GM23338 (cell line): ENCODE measurements around the gene CDK17. TPM values are rescaled to one million over a fixed set of nuclear protein-coding genes. Genes with fewer than 3 reads are reported as not detected.
"Not testable (repeated sequence)": the region's sequence is repeated elsewhere in the genome, so short reads cannot be mapped to it uniquely, and the experiment has no call there.

Source experiments
- ATAC-seq: fragments of 200-7000 bp; cut with Tn5 transposase; 3 replicates; pipeline ENCODE4 v1.9.1; 2020
- DNase-seq: peaks from one replicate; pipeline ENCODE4 v3.0.0-alpha.2; 2015; ENCODE audit warnings: low spot score
- H2AFZ ChIP-seq: fragments of 200-600 bp; sonication (generic); 2 replicates; pipeline ENCODE4 v1.8.0; 2016; ENCODE audit warnings: antibody characterized with exemption, mild to moderate bottlenecking, moderate library complexity
- H3F3A ChIP-seq: fragments of 200-600 bp; sonication (generic); replicated peaks from 2 replicates; pipeline ENCODE4 v1.8.0; 2017; ENCODE audit warnings: antibody characterized with exemption, mixed run types, low read depth
- H3K27ac ChIP-seq: fragments of 200-600 bp; sonication (generic); 2 replicates; pipeline ENCODE4 v1.6.1; 2016; ENCODE audit warnings: low read depth
- H3K27me3 ChIP-seq: fragments of 200-600 bp; sonication (generic); 2 replicates; pipeline ENCODE4 v1.8.0; 2016; ENCODE audit warnings: mild to moderate bottlenecking, mixed run types, moderate library complexity; ENCODE audit not compliant: insufficient read depth
- H3K36me3 ChIP-seq: fragments of 200-600 bp; sonication (generic); 2 replicates; pipeline ENCODE4 v1.8.0; 2016; ENCODE audit warnings: mild to moderate bottlenecking; ENCODE audit not compliant: insufficient read depth
- H3K4me1 ChIP-seq: fragments of 200-600 bp; sonication (generic); 2 replicates; pipeline ENCODE4 v1.8.0; 2016; ENCODE audit warnings: mild to moderate bottlenecking, moderate library complexity; ENCODE audit not compliant: insufficient read depth
- H3K4me2 ChIP-seq: fragments of 200-600 bp; sonication (generic); 2 replicates; pipeline ENCODE4 v1.7.1; 2017; ENCODE audit warnings: mixed run types
- H3K4me3 ChIP-seq: fragments of 200-600 bp; sonication (generic); 2 replicates; pipeline ENCODE4 v1.6.1; 2016; ENCODE audit warnings: mixed run types
- H3K79me2 ChIP-seq: fragments of 200-600 bp; sonication (generic); replicated peaks from 2 replicates; pipeline ENCODE4 v1.8.0; 2017; ENCODE audit warnings: mild to moderate bottlenecking; ENCODE audit not compliant: insufficient read depth
- H3K9me2 ChIP-seq: fragments of 200-600 bp; sonication (generic); 2 replicates; pipeline ENCODE4 v1.8.0; 2017; ENCODE audit not compliant: insufficient read depth
- H4K20me1 ChIP-seq: fragments of 200-600 bp; sonication (generic); replicated peaks from 2 replicates; pipeline ENCODE4 v1.8.0; 2017; ENCODE audit warnings: mild to moderate bottlenecking; ENCODE audit not compliant: insufficient read depth
- H3K27ac Mint-ChIP-seq: 2 replicates; pipeline ENCODE4 v1.8.0; 2020; ENCODE audit warnings: inconsistent platforms, mild to moderate bottlenecking, moderate library complexity, mixed read lengths
- H3K27me3 Mint-ChIP-seq: 3 replicates; pipeline ENCODE4 v1.8.0; 2022; ENCODE audit warnings: low read depth, mild to moderate bottlenecking, moderate library complexity, mixed read lengths, inconsistent platforms; ENCODE audit not compliant: insufficient read depth, poor library complexity
- H3K36me3 Mint-ChIP-seq: 3 replicates; pipeline ENCODE4 v1.8.0; 2021; ENCODE audit warnings: low read depth, mild to moderate bottlenecking, inconsistent platforms, moderate library complexity, mixed read lengths
- H3K4me1 Mint-ChIP-seq: 3 replicates; pipeline ENCODE4 v1.8.0; 2020; ENCODE audit warnings: mild to moderate bottlenecking, inconsistent platforms, mixed read lengths
- H3K4me3 Mint-ChIP-seq: 3 replicates; pipeline ENCODE4 v1.8.0; 2021; ENCODE audit warnings: moderate library complexity, mild to moderate bottlenecking, inconsistent platforms, mixed read lengths
- H3K9me3 Mint-ChIP-seq: 3 replicates; pipeline ENCODE4 v1.8.0; 2020; ENCODE audit warnings: moderate library complexity, mild to moderate bottlenecking, inconsistent platforms, mixed read lengths
- CREB1 ChIP-seq: fragments of 250-450 bp; sonication (Bioruptor Pico); IDR thresholded peaks from 2 replicates; pipeline ENCODE4 v1.5.0; 2020; ENCODE audit warnings: low read depth, mild to moderate bottlenecking, moderate library complexity
- EZH2phosphoT487 ChIP-seq: fragments of 200-600 bp; sonication (generic); IDR thresholded peaks from one replicate; pipeline ENCODE4 v1.8.1; 2018; ENCODE audit warnings: antibody characterized with exemption; ENCODE audit not compliant: unreplicated experiment
- NANOG ChIP-seq: IDR thresholded peaks from 2 replicates; pipeline ENCODE4 v1.6.1; 2016; ENCODE audit warnings: antibody characterized with exemption, borderline replicate concordance
- POLR2AphosphoS5 ChIP-seq: IDR thresholded peaks from 2 replicates; pipeline ENCODE4 v1.6.1; 2016; ENCODE audit warnings: antibody characterized with exemption, low read depth
- REST ChIP-seq: IDR thresholded peaks from one replicate; pipeline ENCODE4 v1.6.1; 2018; ENCODE audit warnings: antibody characterized with exemption; ENCODE audit not compliant: unreplicated experiment
- STAT1 ChIP-seq: IDR thresholded peaks from one replicate; pipeline ENCODE4 v1.6.1; 2016; ENCODE audit warnings: antibody characterized with exemption; ENCODE audit not compliant: unreplicated experiment
- ZNF114 ChIP-seq: fragments of 250-450 bp; sonication (Bioruptor Pico); IDR thresholded peaks from 2 replicates; pipeline ENCODE4 v1.5.0; 2020; ENCODE audit warnings: mild to moderate bottlenecking, moderate library complexity
- ZNF331 ChIP-seq: fragments of 250-450 bp; sonication (Bioruptor Pico); IDR thresholded peaks from 2 replicates; pipeline ENCODE4 v1.5.0; 2020; ENCODE audit warnings: low read depth, mild to moderate bottlenecking, moderate library complexity
- ZNF462 ChIP-seq: fragments of 250-450 bp; sonication (Bioruptor Pico); IDR thresholded peaks from 2 replicates; pipeline ENCODE4 v1.5.0; 2020; ENCODE audit warnings: mild to moderate bottlenecking, moderate library complexity
- polyA plus RNA-seq: library from polyadenylated mRNA; unstranded; fragments of >200 nt; fragmentation: Nextera tagmentation; extraction: Ambion mirVana; gene quantifications from 2 replicates; pipeline ENCODE4 v1.2.1, GENCODE V29; 2016
- total RNA-seq: library from RNA; depleted of rRNA; stranded (reverse); fragments of >200 nt; shearing (Covaris generic); gene quantifications from 2 replicates; pipeline ENCODE4 v1.2.3, GENCODE V29; 2014
- TF ChIP-seq, protein P1 (sequence below): IDR thresholded peaks from 2 replicates; pipeline ENCODE4 v1.6.1; 2016; ENCODE audit warnings: antibody characterized with exemption

The CDK17 gene
- total and polyA plus RNA-seq, 2 experiments from 2014 or later: 7.6 to 34.2 TPM

GRCh38 chr12:96402522-96402921, 2.3 kb upstream of the CDK17 start:
- H3K27me3 ChIP-seq, H4K20me1 ChIP-seq, ATAC-seq, H3K36me3 ChIP-seq, H3K27me3 Mint-ChIP-seq, H2AFZ ChIP-seq, H3K27ac ChIP-seq, DNase-seq, H3K4me2 ChIP-seq, H3K36me3 Mint-ChIP-seq, H3K9me2 ChIP-seq, H3K4me3 ChIP-seq, H3F3A ChIP-seq, H3K27ac Mint-ChIP-seq, H3K9me3 Mint-ChIP-seq, H3K4me3 Mint-ChIP-seq: not testable (repeated sequence)
- H3K4me1 Mint-ChIP-seq: peaks cover 31% of the 10 kb centered on the region
- Histone ChIP-seq H3K79me2 (peaks cover 14% of the 10 kb centered on the region), H3K4me1 (peaks cover 33% of the 10 kb centered on the region)

DNA sequence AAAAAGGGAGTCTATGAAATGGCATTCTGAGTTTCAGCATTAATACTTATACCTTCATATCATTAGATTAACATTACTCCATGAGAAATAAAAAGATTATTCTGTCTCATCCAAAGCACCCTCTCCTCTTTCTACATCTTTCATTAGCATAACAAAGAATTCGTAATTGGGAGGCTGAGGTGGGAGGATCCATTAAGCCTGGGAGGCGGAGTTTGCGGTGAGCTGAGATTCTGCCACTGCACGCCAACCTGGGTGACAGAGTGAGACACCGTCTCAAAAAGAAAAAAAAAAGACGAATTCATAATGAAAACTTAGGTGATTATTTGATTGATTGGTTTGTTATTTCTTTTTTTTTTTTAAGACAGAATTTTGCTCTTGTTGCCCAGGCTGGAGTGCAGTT, 1.8 kb upstream of the CDK17 start:
- Histone ChIP-seq H3K4me3 (peak overlapping the region; percentile 74; the same call in 1 of the 2 replicates), H3K9me2 (no peaks in the 10 kb centered on the region), H3K79me2 (peaks cover 19% of the 10 kb centered on the region), H2AFZ (no peak overlapping the region), H3K36me3 (no peaks in the 10 kb centered on the region), H3K27me3 (peaks cover 10% of the 10 kb centered on the region; the same call in 1 of the 2 replicates), H3K27ac (no peak overlapping the region; the same call in 1 of the 2 replicates), H4K20me1 (no peaks in the 10 kb centered on the region; the same call in 1 of the 2 replicates), H3F3A (peaks cover 8% of the 10 kb centered on the region; the same call in 1 of the 2 replicates), H3K4me1 (peaks cover 37% of the 10 kb centered on the region), H3K4me2 (peak overlapping the region; percentile 89)
- H3K9me3 Mint-ChIP-seq: no peaks in the 10 kb centered on the region
- DNase-seq: peak; percentile 77
- H3K4me1 Mint-ChIP-seq: peaks cover 35% of the 10 kb centered on the region
- H3K36me3 Mint-ChIP-seq: no peaks in the 10 kb centered on the region
- peaks cover 6% of the 10 kb centered on the region for H3K27me3 Mint-ChIP-seq
- no peak for ATAC-seq
- no peak overlapping the region for H3K27ac Mint-ChIP-seq
- H3K4me3 Mint-ChIP-seq: no peak overlapping the region
- no peak for TF ChIP-seq STAT1
- TF ChIP-seq NANOG: no peak
- TF ChIP-seq POLR2AphosphoS5: no peak
- no peak for TF ChIP-seq ZNF462
- no peak for TF ChIP-seq CREB1
- no peak for TF ChIP-seq REST
- TF ChIP-seq EZH2phosphoT487: no peak
- TF ChIP-seq ZNF114 (CRISPR knock-in tag): no peak
- TF ChIP-seq, protein P1, sequence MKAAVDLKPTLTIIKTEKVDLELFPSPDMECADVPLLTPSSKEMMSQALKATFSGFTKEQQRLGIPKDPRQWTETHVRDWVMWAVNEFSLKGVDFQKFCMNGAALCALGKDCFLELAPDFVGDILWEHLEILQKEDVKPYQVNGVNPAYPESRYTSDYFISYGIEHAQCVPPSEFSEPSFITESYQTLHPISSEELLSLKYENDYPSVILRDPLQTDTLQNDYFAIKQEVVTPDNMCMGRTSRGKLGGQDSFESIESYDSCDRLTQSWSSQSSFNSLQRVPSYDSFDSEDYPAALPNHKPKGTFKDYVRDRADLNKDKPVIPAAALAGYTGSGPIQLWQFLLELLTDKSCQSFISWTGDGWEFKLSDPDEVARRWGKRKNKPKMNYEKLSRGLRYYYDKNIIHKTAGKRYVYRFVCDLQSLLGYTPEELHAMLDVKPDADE: no peak
- TF ChIP-seq ZNF331 (CRISPR knock-in tag): no peak
